Measurements from ENCODE around the gene MCEMP1.

Gene MCEMP1

GRCh38 chr19:7670150-7670783, 6.6 kb upstream of the MCEMP1 start:
- TF ChIP-seq FOXP2 (optimal IDR thresholded peaks at IDR 0.05; ENCODE audit: borderline replicate concordance, extremely low read depth, extremely low read length, insufficient read depth) (peak; percentile 16), SIN3A (IDR thresholded peaks at IDR 0.05; ENCODE audit: borderline replicate concordance, insufficient read depth, low read length) (no peak)

DNA sequence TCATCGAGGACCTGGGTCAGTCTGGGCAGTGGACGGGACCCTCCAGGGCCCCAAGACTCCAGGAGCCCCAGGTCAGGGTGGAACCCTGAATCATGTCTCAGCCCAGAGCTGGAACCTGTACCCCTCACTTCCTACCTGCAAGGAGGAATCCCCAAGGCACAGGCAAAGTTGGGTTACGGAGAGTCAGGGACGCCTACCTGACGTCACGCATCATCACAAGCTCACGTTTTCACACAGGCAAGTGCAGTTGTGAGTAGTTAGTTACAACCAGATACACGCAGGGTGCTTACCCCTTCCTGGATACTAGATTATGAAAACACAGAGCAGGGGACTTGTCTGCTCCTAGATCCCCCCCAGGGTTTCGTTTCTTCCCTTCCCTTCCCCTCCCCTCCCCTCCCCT, 6.1 kb upstream of the MCEMP1 start:
- TF ChIP-seq SIN3A (IDR thresholded peaks at IDR 0.05; ENCODE audit: borderline replicate concordance, insufficient read depth, low read length) (no peak), FOXP2 (optimal IDR thresholded peaks at IDR 0.05; ENCODE audit: borderline replicate concordance, extremely low read depth, extremely low read length, insufficient read depth) (no peak), TAF1 (IDR thresholded peaks at IDR 0.05; ENCODE audit: borderline replicate concordance, insufficient read depth, low read length) (no peak), POLR2AphosphoS5 (IDR thresholded peaks at IDR 0.05; ENCODE audit: low read depth, low read length) (no peak), REST (IDR thresholded peaks at IDR 0.05; ENCODE audit: insufficient read depth in 1 of 2, low read depth in 2 of 2, low read length in 2 of 2) (no peak)

- TF ChIP-seq FOXP2 (optimal IDR thresholded peaks at IDR 0.05; ENCODE audit: borderline replicate concordance, extremely low read depth, extremely low read length, insufficient read depth): no peak
- TF ChIP-seq REST (IDR thresholded peaks at IDR 0.05; ENCODE audit: insufficient read depth in 1 of 2, low read depth in 2 of 2, low read length in 2 of 2): no peak
- no peak for TF ChIP-seq SIN3A (IDR thresholded peaks at IDR 0.05; ENCODE audit: borderline replicate concordance, insufficient read depth, low read length)
- no peak for TF ChIP-seq POLR2AphosphoS5 (IDR thresholded peaks at IDR 0.05; ENCODE audit: low read depth, low read length)
- no peak for TF ChIP-seq TAF1 (IDR thresholded peaks at IDR 0.05; ENCODE audit: borderline replicate concordance, insufficient read depth, low read length)
Measured at GRCh38 chr19:7672522-7672921, 4.4 kb upstream of the MCEMP1 start.

DNA sequence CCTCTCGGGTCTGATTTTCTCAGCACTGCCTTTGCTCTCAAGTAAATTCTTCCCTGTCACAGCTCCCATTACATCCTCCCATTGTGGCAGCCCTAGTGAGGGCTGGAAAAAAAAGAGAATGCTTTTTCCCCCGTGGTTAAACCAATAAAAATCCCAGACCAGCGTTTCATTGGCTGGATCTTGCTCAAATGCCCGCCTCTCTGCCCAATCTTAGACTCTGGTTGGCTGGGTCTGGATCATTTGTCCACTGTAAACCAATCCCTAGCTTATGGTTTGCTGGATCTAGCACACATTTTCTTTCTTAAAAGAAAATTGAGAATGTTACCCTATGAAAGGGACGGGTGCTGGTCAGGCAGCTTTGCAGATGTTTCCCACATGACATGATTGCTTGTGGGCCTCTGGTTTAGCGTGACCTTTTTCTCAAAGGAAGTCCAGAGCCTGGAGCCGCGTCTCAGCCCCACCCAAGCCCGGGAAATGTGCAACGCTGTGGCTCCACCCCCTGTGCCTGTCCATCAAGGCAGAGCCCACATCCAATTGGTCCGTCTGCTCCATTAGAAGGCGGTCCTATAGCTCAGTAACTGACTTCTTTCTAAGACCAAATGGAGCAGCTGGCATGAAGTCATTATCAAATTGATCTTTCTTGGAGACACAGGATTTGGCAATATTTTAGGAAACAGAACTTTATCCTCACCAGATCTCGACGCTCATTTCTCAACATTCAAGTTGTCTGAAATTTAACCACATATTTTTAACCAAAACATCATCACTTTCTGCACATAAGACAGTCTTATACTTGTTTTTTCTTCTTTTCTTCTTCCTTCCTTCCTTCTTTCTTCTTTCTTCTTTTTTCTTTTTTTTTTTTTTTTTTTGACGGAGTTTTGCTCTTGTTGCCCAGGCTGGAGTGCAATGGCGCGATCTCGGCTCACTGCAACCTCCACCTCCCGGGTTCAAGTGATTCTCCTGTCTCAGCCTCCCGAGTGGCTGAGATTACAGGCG, 2.6 kb upstream of the MCEMP1 start:
- TF ChIP-seq POLR2AphosphoS5 (IDR thresholded peaks at IDR 0.05; ENCODE audit: low read depth, low read length): no peak
- no peak for TF ChIP-seq TAF1 (IDR thresholded peaks at IDR 0.05; ENCODE audit: borderline replicate concordance, insufficient read depth, low read length)
- no peak for TF ChIP-seq REST (IDR thresholded peaks at IDR 0.05; ENCODE audit: insufficient read depth in 1 of 2, low read depth in 2 of 2, low read length in 2 of 2)
- TF ChIP-seq FOXP2 (optimal IDR thresholded peaks at IDR 0.05; ENCODE audit: borderline replicate concordance, extremely low read depth, extremely low read length, insufficient read depth): no peak
- no peak for TF ChIP-seq SIN3A (IDR thresholded peaks at IDR 0.05; ENCODE audit: borderline replicate concordance, insufficient read depth, low read length)

DNA sequence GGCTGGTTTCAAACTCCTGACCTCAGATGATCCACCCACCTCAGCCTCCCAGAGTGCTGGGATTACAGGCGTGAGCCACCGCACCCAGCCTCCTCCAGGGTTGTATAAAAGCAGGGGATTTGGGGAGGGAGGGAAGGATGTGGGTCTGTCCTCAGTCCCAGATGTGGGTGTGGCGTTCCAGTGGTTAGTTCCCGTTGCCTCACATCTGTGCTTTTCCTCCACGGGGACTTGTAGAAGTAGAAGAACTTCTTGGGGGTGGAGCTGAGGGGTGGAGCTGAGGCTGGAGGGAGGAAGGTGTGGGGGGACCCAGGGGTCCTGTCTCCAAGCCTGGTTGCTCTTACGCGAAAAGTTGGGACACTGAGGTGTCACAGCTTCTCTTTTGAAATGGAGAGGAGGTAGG, 514 bp upstream of the MCEMP1 start:
- TF ChIP-seq POLR2AphosphoS5 (IDR thresholded peaks at IDR 0.05; ENCODE audit: low read depth, low read length) (no peak), REST (IDR thresholded peaks at IDR 0.05; ENCODE audit: insufficient read depth in 1 of 2, low read depth in 2 of 2, low read length in 2 of 2) (no peak), TAF1 (IDR thresholded peaks at IDR 0.05; ENCODE audit: borderline replicate concordance, insufficient read depth, low read length) (no peak), FOXP2 (optimal IDR thresholded peaks at IDR 0.05; ENCODE audit: borderline replicate concordance, extremely low read depth, extremely low read length, insufficient read depth) (no peak), SIN3A (IDR thresholded peaks at IDR 0.05; ENCODE audit: borderline replicate concordance, insufficient read depth, low read length) (no peak)

Measured in PFSK-1 (cell line).